ENCODE results near the gene CSNK1D. TPM values are rescaled to one million over a fixed set of nuclear protein-coding genes. Genes with fewer than 3 reads are reported as not detected.
A peak's percentile ranks its signal among the peaks of the same experiment; 100 is the strongest.

Gene CSNK1D
- total RNA-seq, 1 experiment from 2014 or later, result 111 TPM

GRCh38 chr17:82321947-82322466 is 48.5 kb upstream of the CSNK1D start:
- Mint-ChIP-seq H3K4me1 (no peaks in the 10 kb centered on the region; the same call in 1 of the 2 replicates), H3K36me3 (no peaks in the 10 kb centered on the region), H3K4me3 (no peak overlapping the region), H3K9me3 (no peaks in the 10 kb centered on the region), H3K27me3 (ENCODE audit: low read depth) (no peaks in the 10 kb centered on the region), H3K27ac (no peak overlapping the region)
- ATAC-seq (no peak), DNase-seq (ENCODE audit: low spot score) (no peak)
- no peak for TF ChIP-seq ARID4B (CRISPR knock-in tag; IDR thresholded peaks at IDR 0.05; ENCODE audit: borderline replicate concordance)
- TF ChIP-seq NR2C2 (CRISPR knock-in tag; IDR thresholded peaks at IDR 0.05), result no peak
- no peak for TF ChIP-seq ZBTB21 (CRISPR knock-in tag; IDR thresholded peaks at IDR 0.05; ENCODE audit: borderline replicate concordance)
- no peak for TF ChIP-seq ZNF671 (CRISPR knock-in tag; IDR thresholded peaks at IDR 0.05)
- ChIA-PET POLR2A (no interaction called here), CTCF (interaction anchor here (0.6 to 1.3 kb wide), 3 partner anchors 11 to 35 kb away, joined by 3 to 4 read pairs (median 3); no protein-coding TSS in a partner anchor)

- ATAC-seq (peak; percentile 74), DNase-seq (ENCODE audit: low spot score) (peak; percentile 73)
- TF ChIP-seq USF2 (CRISPR knock-in tag; IDR thresholded peaks at IDR 0.05) (0 out of 2 replicates have a peak, but pooled peaks have one; percentile 18), TEAD1 (CRISPR knock-in tag; IDR thresholded peaks at IDR 0.05) (no peak), HMGXB4 (CRISPR knock-in tag; IDR thresholded peaks at IDR 0.05) (peak; percentile 39; the same call in 1 of the 2 replicates)
- TF ChIP-seq, protein P1, sequence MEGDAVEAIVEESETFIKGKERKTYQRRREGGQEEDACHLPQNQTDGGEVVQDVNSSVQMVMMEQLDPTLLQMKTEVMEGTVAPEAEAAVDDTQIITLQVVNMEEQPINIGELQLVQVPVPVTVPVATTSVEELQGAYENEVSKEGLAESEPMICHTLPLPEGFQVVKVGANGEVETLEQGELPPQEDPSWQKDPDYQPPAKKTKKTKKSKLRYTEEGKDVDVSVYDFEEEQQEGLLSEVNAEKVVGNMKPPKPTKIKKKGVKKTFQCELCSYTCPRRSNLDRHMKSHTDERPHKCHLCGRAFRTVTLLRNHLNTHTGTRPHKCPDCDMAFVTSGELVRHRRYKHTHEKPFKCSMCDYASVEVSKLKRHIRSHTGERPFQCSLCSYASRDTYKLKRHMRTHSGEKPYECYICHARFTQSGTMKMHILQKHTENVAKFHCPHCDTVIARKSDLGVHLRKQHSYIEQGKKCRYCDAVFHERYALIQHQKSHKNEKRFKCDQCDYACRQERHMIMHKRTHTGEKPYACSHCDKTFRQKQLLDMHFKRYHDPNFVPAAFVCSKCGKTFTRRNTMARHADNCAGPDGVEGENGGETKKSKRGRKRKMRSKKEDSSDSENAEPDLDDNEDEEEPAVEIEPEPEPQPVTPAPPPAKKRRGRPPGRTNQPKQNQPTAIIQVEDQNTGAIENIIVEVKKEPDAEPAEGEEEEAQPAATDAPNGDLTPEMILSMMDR (IDR thresholded peaks at IDR 0.05), result peak; percentile 94
- H3K4me1 Mint-ChIP-seq, result no peaks in the 10 kb centered on the region
- no peaks in the 10 kb centered on the region for H3K36me3 Mint-ChIP-seq
- H3K27ac Mint-ChIP-seq, result no peak overlapping the region
- ChIA-PET POLR2A (no interaction called here), CTCF (interaction anchor here (0.6 to 1.3 kb wide), 7 partner anchors 12 to 153 kb away, joined by 3 to 5 read pairs (median 3); no protein-coding TSS in a partner anchor)
- H3K4me3 Mint-ChIP-seq, result peak overlapping the region; percentile 17; the same call in 1 of the 2 replicates
- H3K27me3 Mint-ChIP-seq (ENCODE audit: low read depth), result no peaks in the 10 kb centered on the region
- H3K9me3 Mint-ChIP-seq, result no peaks in the 10 kb centered on the region
Measured at GRCh38 chr17:82320956-82321927, 47.7 kb upstream of the CSNK1D start.

DNA sequence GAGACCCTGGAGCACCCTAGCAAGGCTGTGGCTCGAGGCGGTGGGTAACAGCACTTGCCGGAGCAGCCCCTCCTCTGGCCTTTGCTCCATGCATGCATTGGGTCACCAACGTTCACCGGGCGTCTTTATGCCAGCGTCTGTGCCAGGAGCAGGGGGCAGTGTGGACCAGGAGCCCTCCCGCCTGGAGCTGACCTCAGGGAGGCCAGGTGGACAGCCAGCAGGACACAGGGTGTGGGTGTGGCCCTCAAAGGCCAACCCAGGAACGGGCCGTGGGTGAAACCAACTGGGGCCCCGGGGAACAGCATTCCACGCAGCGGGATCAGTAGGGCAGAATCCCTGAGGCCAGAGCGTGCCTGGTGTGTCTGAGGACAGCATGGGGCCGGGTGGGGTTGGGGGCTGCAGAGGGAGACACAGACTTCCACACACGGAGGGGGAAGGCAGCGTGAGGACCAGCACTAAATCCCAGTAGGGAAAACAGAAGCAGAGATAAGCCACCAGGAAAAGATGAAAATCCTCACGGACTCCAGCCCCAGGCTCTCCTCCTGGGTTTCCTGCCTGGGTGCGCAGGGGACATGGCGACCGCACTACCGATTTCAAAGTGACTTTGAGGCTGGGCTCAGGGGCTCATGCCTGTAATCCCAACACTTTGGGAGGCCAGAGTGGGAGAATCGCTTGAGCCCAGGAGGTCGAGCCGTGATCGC is 46.8 kb upstream of the CSNK1D start:
- no peaks in the 10 kb centered on the region for H3K36me3 Mint-ChIP-seq
- H3K27me3 Mint-ChIP-seq (ENCODE audit: low read depth), result 0 out of 2 replicates have a peak, but pooled peaks cover 5% of the 10 kb centered on the region
- no peaks in the 10 kb centered on the region for H3K9me3 Mint-ChIP-seq
- no peak for DNase-seq (ENCODE audit: low spot score)
- POLR2A ChIA-PET, result no interaction called here
- H3K4me3 Mint-ChIP-seq, result no peak overlapping the region
- CTCF ChIA-PET, result interaction anchor here (0.6 to 0.8 kb wide), 4 partner anchors 13 to 154 kb away, joined by 3 to 5 read pairs (median 4); no protein-coding TSS in a partner anchor
- no peak overlapping the region for H3K27ac Mint-ChIP-seq
- peaks cover 5% of the 10 kb centered on the region for H3K4me1 Mint-ChIP-seq
- ATAC-seq, result no peak
- TF ChIP-seq GTF2I (CRISPR knock-in tag; conservative IDR thresholded peaks at IDR 0.05) (no peak), PREB (CRISPR knock-in tag; IDR thresholded peaks at IDR 0.05; ENCODE audit: borderline replicate concordance) (no peak), RELA (CRISPR knock-in tag; IDR thresholded peaks at IDR 0.05; ENCODE audit: borderline replicate concordance) (no peak), E2F4 (CRISPR knock-in tag; IDR thresholded peaks at IDR 0.05; ENCODE audit: borderline replicate concordance, low read depth) (no peak), GABPB1 (CRISPR knock-in tag; IDR thresholded peaks at IDR 0.05) (no peak), ZNF671 (CRISPR knock-in tag; IDR thresholded peaks at IDR 0.05) (no peak)
- TF ChIP-seq, protein P2, sequence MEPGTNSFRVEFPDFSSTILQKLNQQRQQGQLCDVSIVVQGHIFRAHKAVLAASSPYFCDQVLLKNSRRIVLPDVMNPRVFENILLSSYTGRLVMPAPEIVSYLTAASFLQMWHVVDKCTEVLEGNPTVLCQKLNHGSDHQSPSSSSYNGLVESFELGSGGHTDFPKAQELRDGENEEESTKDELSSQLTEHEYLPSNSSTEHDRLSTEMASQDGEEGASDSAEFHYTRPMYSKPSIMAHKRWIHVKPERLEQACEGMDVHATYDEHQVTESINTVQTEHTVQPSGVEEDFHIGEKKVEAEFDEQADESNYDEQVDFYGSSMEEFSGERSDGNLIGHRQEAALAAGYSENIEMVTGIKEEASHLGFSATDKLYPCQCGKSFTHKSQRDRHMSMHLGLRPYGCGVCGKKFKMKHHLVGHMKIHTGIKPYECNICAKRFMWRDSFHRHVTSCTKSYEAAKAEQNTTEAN (CRISPR knock-in tag; IDR thresholded peaks at IDR 0.05), result no peak
